ENCODE data around the gene LPIN1.

- TF ChIP-seq CBFB (CRISPR knock-in tag; IDR thresholded peaks at IDR 0.05; ENCODE audit: low read depth): no peak
- no peak for TF ChIP-seq CTCF (IDR thresholded peaks at IDR 0.05)
- TF ChIP-seq ZNF138 (CRISPR knock-in tag; conservative IDR thresholded peaks at IDR 0.05): no peak
- no peak for TF ChIP-seq ESRRA (CRISPR knock-in tag; IDR thresholded peaks at IDR 0.05; ENCODE audit: borderline replicate concordance)
- no peak for TF ChIP-seq NFE2L1 (CRISPR knock-in tag; IDR thresholded peaks at IDR 0.05)
- no peak for TF ChIP-seq ATF6 (CRISPR knock-in tag; IDR thresholded peaks at IDR 0.05)
- TF ChIP-seq PRDM15 (CRISPR knock-in tag; IDR thresholded peaks at IDR 0.05): no peak
- no peak for TF ChIP-seq TP53 (CRISPR knock-in tag; IDR thresholded peaks at IDR 0.05)
- no peak for TF ChIP-seq ARID4B (CRISPR knock-in tag; IDR thresholded peaks at IDR 0.05; ENCODE audit: borderline replicate concordance)
- no peak for TF ChIP-seq NFYB (CRISPR knock-in tag; conservative IDR thresholded peaks at IDR 0.05; ENCODE audit: low read depth)
These were observed 82.5 kb downstream of the LPIN1 start for GRCh38 chr2:11828933-11829323.
